NT2/D1 (cell line): ENCODE results near the gene SH3BP4.
A peak's percentile ranks its signal among the peaks of the same experiment; 100 is the strongest.

Experiments
- DNase-seq: peaks from one replicate; pipeline ENCODE4 v3.0.0-alpha.2; 2011; ENCODE audit warnings: low read depth, low spot score
- H3K27me3 ChIP-seq: 2 replicates; pipeline ENCODE4 v1.6.0; 2011; ENCODE audit warnings: mild to moderate bottlenecking; ENCODE audit not compliant: insufficient read length, insufficient read depth
- H3K36me3 ChIP-seq: 2 replicates; pipeline ENCODE4 v1.6.1; 2011; ENCODE audit warnings: mild to moderate bottlenecking, low read length, mixed read lengths; ENCODE audit not compliant: insufficient read depth, insufficient read length
- H3K4me1 ChIP-seq: 2 replicates; pipeline ENCODE4 v1.5.1; 2011; ENCODE audit not compliant: insufficient read depth, insufficient read length
- H3K4me3 ChIP-seq: 2 replicates; pipeline ENCODE4 v1.5.1; 2011; ENCODE audit warnings: low read depth; ENCODE audit not compliant: insufficient read length
- H3K9ac ChIP-seq: 2 replicates; pipeline ENCODE4 v1.6.0; 2011; ENCODE audit warnings: low read depth; ENCODE audit not compliant: insufficient read length
- H3K9me3 ChIP-seq: 2 replicates; pipeline ENCODE4 v1.5.1; 2011; ENCODE audit warnings: mild to moderate bottlenecking, low read length; ENCODE audit not compliant: insufficient read depth
- SUZ12 ChIP-seq: IDR thresholded peaks from 2 replicates; pipeline ENCODE4 v1.6.1; 2011; ENCODE audit not compliant: insufficient read length, insufficient read depth; ENCODE audit errors: extremely low read depth
- YY1 ChIP-seq: IDR thresholded peaks from 2 replicates; pipeline ENCODE4 v1.6.1; 2011; ENCODE audit not compliant: insufficient read length, insufficient read depth
- ZNF274 ChIP-seq: IDR thresholded peaks from 2 replicates; pipeline ENCODE4 v1.6.1; 2011; ENCODE audit warnings: mild to moderate bottlenecking, low read depth, low read length

Gene SH3BP4

GRCh38 chr2:234992624-234993349, 41.0 kb downstream of the SH3BP4 start:
- Histone ChIP-seq H3K9ac (no peak overlapping the region), H3K36me3 (peaks cover 72% of the 10 kb centered on the region), H3K4me3 (no peak overlapping the region), H3K9me3 (no peaks in the 10 kb centered on the region), H3K4me1 (peaks cover 41% of the 10 kb centered on the region), H3K27me3 (no peaks in the 10 kb centered on the region)
- no peak for DNase-seq
- TF ChIP-seq SUZ12 (no peak), YY1 (no peak), ZNF274 (no peak)

GRCh38 chr2:234993541-234993981, 41.7 kb downstream of the SH3BP4 start:
- H3K36me3 ChIP-seq: peaks cover 73% of the 10 kb centered on the region
- no peaks in the 10 kb centered on the region for H3K9me3 ChIP-seq
- no peak overlapping the region for H3K9ac ChIP-seq
- DNase-seq: no peak
- no peaks in the 10 kb centered on the region for H3K27me3 ChIP-seq
- peaks cover 43% of the 10 kb centered on the region for H3K4me1 ChIP-seq
- no peak overlapping the region for H3K4me3 ChIP-seq
- TF ChIP-seq ZNF274 (no peak), YY1 (no peak), SUZ12 (no peak)

- DNase-seq: no peak
- H3K9me3 ChIP-seq: no peaks in the 10 kb centered on the region
- no peak for TF ChIP-seq SUZ12
- no peak for TF ChIP-seq YY1
- no peak for TF ChIP-seq ZNF274
- H3K36me3 ChIP-seq: peaks cover 74% of the 10 kb centered on the region
- H3K4me1 ChIP-seq: peaks cover 42% of the 10 kb centered on the region
- H3K27me3 ChIP-seq: no peaks in the 10 kb centered on the region
- H3K4me3 ChIP-seq: no peak overlapping the region
- H3K9ac ChIP-seq: peak overlapping the region; percentile 68
These were observed 42.9 kb downstream of the SH3BP4 start for GRCh38 chr2:234994438-234995321.

- Histone ChIP-seq H3K9me3 (no peaks in the 10 kb centered on the region), H3K27me3 (no peaks in the 10 kb centered on the region), H3K36me3 (peaks cover 76% of the 10 kb centered on the region), H3K9ac (peak overlapping the region; percentile 68), H3K4me3 (no peak overlapping the region), H3K4me1 (peaks cover 44% of the 10 kb centered on the region)
- no peak for TF ChIP-seq SUZ12
- no peak for TF ChIP-seq ZNF274
- no peak for TF ChIP-seq YY1
- no peak for DNase-seq
These were observed 43.7 kb downstream of the SH3BP4 start for GRCh38 chr2:234995332-234996068.

- Histone ChIP-seq H3K36me3 (peaks cover 76% of the 10 kb centered on the region), H3K4me1 (peaks cover 44% of the 10 kb centered on the region), H3K9me3 (no peaks in the 10 kb centered on the region), H3K27me3 (no peaks in the 10 kb centered on the region), H3K9ac (peak overlapping the region; percentile 68), H3K4me3 (no peak overlapping the region)
- DNase-seq: peak; percentile 92
- TF ChIP-seq YY1 (no peak), SUZ12 (no peak), ZNF274 (no peak)
These were observed 44.5 kb downstream of the SH3BP4 start for GRCh38 chr2:234996069-234996940.

- TF ChIP-seq ZNF274 (no peak), SUZ12 (no peak), YY1 (no peak)
- no peak overlapping the region for H3K4me3 ChIP-seq
- DNase-seq: no peak
- no peaks in the 10 kb centered on the region for H3K27me3 ChIP-seq
- peaks cover 76% of the 10 kb centered on the region for H3K36me3 ChIP-seq
- H3K9ac ChIP-seq: peak overlapping the region; percentile 57
- peaks cover 44% of the 10 kb centered on the region for H3K4me1 ChIP-seq
- H3K9me3 ChIP-seq: no peaks in the 10 kb centered on the region
These were observed 45.1 kb downstream of the SH3BP4 start for GRCh38 chr2:234996941-234997270.

GRCh38 chr2:234997389-234997788, 45.6 kb downstream of the SH3BP4 start:
- Histone ChIP-seq H3K9me3 (no peaks in the 10 kb centered on the region), H3K4me3 (no peak overlapping the region), H3K36me3 (peaks cover 76% of the 10 kb centered on the region), H3K9ac (peak overlapping the region; percentile 57), H3K4me1 (peaks cover 44% of the 10 kb centered on the region), H3K27me3 (no peaks in the 10 kb centered on the region)
- no peak for TF ChIP-seq SUZ12
- TF ChIP-seq ZNF274: no peak
- no peak for TF ChIP-seq YY1
- no peak for DNase-seq
